NCI-H446 (cell line): ENCODE data around the gene KRT24.

ENCODE experiments used
- DNase-seq, 2 experiments: peaks; one replicate each; lab custom pipeline; 2025; lab: John Stamatoyannopoulos, UW

The KRT24 gene

DNA sequence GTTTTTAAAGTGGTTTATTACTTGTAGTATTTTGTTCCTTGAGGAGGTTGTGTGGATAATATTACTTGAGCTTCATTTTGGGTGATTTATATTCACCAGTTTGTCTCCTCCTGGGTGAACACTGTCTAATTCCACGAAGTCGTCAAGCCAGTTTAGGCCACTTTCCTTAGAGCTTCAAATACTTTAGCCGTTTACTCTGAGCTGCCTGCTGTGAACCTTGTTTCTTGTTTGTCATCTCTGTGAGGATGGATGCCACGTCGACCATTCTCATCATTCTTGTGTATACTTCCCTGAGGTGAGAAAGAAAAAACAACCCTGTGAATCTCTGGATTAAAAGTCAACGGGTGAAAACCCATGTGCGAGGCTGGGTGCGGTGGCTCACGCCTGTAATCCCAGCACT lies 9.0 kb downstream of the KRT24 start:
- no peak for DNase-seq

DNA sequence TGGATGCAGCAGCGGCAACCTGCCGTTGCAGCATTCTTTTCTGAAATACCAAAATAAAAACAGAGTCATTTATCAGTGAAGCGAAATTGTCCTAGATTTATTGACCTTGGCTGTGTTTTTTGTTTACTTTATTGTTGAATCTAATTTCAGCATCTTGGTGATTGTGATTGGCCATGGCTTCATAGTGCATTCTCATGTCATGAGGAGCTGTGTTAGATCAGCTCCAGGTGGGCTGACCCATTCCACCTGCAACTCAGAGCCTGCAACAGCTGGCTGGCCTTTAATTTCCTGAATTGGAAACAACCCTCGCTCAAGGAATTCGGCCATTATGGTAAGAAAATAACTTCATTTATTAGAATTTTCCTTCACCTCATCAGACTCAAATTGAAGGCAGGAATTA lies 16.4 kb downstream of the KRT24 start:
- DNase-seq = no peak

DNA sequence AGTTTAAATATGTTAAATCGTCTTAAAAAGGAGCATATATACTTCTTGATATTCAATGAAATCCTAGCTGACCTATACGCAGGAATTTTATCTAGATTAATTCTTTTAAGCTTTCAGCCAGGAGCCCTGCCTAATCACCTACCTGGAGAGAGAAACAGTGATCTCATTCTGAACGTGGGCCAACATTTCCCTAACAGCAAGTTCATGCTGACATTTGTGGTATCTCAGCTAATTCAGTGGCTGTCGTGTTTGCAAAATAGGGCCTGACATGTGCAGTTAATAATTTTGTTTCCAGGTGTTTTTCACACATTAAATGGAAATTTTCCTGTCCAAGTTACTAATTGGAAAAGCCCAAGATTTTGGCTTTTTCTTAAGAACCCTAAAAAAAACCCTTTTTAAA lies 17.4 kb downstream of the KRT24 start:
- DNase-seq = no peak

DNA sequence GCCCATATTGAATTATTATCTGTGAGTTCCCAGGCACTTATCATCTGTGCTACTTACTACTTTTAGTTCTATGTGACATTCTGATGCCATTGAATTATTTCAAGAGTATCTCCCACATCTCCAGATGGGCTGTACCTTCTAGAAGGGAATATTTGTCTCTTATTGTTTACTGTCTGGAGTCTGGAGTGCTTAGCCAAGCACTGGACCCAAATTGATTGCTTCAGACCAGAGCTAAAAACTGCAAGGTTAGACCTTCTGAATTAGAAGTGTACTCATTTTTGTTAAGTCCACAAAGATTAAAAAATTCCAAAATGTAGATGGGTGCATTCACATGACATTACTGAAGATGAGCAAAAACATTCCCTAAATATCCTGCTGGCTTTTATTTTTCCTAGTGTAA lies 22.6 kb downstream of the KRT24 start:
- no peak for DNase-seq

DNA sequence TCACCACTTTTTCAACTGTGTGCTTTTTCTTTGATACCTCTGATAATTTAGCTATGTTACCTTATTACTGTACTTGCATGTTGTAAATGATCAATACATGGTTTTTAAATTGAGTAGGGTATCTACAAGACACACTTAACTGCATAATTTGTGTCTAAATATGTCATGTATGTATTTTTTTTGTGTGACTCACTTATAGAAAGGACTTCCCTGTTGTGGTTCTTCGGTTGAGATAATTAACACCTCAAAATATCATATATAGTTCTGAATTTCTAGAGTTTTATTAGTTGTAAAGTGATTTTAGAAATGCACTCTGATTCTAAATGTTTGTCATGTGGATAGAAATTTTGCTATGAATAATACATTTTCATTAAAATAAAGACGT lies 24.0 kb downstream of the KRT24 start:
- no peak for DNase-seq

DNA sequence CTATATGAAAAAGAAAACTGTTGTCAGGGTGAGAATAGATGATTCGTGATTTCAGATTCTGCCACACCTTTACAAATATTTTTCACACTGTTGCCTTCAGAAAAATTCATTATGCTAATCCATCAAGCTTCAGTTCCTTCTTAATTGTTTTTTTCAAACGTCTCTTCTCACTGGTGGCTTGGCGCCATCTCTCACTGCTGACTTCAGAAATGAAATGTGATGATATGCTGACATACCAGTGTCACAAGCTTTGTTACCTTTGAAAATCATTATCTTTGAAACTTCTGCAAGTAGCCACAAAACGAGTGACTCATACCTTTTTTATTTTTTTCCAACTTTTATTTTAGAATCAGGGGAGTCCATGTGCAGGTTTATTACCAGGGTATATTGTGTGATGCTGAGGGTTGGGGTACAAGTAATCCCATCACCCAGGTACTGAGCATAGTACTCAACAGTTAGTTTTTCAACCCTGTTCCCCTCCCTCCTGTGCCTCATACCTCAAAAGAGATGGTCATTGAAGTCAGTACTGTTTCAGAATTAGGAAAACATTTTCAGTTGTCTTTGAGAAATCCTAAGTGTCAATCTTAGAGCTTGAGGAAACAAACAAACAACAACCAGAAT lies 24.5 kb downstream of the KRT24 start:
- no peak for DNase-seq

DNA sequence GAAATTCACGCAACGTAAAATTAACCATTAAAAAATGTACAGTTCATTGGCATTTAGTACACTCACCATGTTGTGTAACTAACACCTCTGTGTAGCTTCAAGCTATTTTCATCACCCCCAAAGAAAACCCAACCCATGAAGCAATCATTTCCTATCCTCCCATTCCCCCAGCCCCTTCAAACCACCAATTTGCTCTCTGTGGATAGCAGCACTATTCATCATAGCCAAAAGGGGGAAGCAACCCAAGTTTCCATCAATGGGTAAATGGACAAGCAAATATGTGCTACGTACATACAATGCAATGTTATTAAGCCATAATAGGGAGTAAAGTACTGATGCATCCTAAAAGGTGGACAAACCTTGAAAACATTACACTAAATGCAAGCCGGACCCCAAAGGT lies 27.6 kb downstream of the KRT24 start:
- DNase-seq = no peak

DNA sequence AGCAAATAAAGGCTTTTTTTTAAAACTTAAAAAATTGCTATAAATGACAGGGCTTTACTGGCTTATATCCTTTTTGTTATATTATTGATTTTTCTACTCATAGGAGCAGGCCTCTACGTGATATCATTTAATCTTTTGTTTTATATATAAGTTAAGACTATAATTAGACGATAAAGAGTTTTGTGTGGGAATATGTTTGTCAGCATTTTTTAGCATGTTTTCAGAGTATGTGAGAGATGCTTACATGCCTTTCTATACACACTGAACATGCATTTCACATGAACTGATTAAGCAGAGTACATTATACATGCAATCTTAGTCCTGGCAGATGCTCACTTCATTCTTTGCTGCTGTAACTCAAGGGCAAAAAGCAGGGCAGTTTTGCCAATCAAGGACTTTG lies 30.9 kb downstream of the KRT24 start:
- no peak for DNase-seq

DNA sequence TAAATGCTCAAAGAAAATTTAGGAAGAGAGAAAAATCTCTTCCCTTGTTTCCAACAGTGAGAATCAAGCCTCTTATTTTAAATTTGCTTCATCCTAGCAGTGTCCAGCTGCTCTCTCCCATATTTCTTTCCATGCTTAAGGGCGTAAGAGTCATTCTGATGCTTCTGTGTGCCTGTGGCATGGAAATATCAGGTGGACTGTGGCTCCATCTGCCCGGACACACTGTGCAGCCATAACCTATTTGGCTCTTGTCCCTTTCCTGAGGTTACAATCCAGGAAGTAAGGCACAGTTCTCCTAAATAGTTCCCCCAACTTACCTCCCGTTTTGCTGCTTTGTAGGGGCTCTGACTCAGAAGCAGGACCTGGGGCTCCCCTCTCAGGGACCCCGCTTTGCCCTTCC lies 32.3 kb downstream of the KRT24 start:
- no peak for DNase-seq

DNA sequence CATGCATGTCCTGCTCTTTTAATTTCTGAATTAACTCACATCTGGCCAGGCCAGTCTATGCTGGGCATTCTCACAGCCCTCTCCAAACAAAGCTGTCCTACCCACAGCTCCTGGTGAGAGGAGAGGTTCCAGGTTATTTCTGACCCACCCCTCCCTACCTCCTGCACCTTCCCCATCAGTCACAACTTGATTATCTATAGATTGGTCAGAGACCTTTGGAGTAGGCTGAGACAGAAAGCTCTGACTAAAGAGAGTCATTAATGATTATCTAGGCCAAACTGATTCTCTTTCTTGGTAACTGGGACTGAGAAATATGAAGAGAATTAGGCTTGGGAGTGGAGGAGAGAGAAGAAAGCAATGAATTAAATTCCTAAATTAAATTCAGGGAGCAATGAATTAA lies 37.2 kb downstream of the KRT24 start:
- DNase-seq = no peak

DNA sequence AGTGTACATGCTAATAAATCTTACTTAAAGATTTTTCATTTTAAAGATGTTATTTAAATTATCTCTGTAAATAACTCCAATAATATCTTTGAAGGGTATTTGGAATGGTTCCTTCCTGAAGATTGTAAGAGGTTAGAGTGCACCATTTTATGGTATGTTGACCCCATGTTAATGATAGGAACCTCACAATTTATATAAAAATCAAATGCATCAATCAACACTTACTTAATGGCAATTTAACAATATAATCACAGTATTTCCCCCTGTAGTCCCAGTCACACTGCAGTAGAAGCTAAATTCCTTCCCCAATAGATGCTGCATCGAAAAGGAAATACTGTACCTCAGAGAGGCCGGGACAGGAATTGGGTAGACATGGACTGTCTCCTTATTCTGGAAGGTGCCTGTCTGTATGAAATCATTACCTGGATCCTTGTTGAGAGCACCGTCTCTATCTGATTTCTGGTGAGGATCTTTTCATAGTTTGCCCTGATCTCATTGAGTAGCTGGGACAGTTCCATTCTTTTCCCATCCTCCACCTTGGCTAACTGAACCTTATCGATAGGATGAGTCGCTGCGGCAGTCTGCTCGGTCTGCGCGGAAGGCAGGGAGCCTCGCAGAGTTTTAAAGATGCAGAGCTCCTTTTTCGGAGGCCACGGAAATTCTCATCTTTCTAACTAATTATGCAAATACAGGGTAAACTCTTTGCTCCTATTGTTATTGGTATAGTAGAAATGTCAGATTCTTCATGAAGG lies 38.8 kb downstream of the KRT24 start, which contains the start of gene KRT222:
KRT222 (minus strand) TSS at position 596 of the 752 bp plus-strand sequence; CDS start at position 518, 78 bp downstream.
- no peak for DNase-seq

DNA sequence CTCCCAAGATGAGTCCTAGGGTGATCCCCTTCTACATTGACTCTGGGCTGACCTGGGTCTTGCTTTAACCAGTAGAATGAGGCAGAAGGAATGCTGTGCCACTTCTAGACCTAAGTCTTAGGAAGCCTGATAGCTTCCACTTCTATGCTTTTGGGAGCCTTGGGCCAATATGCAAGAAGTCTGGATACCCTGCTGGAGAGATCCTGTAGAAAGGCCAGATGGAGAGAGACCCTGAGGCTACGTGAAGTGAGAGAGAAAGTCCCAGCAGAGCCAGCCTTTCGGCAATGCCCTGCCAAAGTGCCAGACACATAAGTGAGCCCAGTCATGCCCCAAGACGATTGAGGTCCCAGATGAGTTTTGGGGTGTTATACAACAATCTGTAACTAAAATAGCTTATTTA lies 40.3 kb downstream of the KRT24 start:
- no peak for DNase-seq

DNA sequence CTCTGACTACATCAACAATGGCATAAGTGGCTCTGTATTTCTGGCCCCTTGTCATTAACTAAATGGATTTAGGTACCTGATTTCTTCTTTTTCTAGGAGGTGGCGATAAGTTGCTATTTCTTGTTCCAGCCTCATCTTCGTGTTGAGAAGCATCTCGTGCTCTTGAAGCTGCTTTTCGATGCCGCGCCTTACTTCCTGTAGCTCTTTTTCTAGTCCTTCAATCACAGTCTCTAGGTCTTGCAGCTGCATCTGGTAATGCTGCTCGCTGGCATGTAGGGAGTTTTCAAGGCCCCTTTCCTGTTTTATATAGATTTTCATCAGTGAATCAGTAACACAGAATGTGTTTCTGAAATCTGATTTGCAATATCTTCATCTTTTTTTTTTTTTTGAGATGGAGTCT lies 43.6 kb downstream of the KRT24 start:
- DNase-seq = no peak

DNA sequence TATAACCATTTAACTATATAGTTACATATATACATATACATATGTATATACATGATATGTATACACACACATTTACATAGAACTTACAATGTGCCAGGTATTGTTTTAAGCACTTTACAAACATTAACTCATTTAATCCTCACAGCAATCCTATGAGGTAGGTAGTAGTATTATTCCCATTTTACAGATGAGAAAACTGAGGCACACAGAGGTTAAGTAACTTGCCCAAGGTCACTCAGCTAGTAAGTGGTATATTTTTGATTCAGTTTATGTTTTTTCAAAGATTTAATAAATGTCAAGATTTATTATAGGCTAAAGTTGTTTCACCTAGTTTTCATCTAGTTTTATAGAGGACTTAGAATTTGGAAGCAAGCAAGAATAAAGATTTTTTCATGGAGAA lies 45.2 kb downstream of the KRT24 start:
- DNase-seq = no peak

DNA sequence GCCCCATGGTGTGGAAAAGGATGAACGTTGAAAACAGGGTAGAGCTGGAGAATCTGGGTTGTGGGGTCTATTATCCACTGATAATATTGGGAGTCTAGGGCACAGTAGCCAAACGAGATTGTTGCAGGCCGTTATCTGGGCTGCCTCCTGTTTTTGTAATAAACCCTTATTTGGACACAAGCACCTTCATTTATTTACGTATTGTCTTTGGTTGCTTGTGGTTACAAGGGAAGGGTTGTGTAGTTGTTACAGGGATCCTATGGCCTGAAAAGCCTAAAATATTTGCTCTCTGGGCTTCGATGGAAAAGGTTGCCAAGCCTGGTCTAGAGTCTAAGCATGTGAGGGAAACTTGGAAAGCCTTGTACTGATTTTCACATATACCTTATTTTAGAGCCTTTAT lies 51.6 kb downstream of the KRT24 start:
- DNase-seq = no peak

DNA sequence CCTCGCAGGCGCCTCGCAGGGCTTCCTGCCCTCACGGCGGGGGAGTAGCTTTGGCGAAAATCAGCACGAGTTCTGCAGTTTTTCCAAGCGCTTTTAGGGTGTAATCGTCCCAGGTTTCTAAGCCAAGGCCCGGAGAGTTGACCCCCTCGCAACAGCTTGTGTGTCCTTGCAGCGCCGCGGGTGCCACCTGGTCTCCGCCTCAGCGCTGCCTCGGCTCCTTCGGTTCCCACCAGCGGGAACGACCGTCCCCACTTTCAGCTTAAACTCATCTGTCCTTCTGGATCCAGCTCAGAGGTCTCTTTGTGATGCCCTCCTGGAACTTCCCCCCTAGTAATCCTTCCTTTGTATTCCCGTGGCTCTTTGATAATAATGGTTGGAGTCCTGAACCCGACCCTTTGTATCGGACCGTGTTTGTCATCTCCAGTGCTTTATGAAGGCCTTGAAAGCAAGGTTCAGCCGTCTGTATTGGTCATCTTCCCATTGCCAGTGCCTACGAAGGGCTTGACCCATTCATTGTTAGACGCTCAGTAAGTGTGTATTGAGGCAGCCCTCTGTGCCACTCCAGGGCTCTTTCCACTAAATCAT lies 55.1 kb downstream of the KRT24 start:
- DNase-seq = peak in 1 of 2 experiments; percentile 9
